HG02798 (cell line): ENCODE data around the gene SDCBP2.

Experiments
- ATAC-seq: cut with Tn5 transposase; IDR thresholded peaks from one replicate; pipeline ENCODE4 v1.9.1; 2021; ENCODE audit warnings: mild to moderate bottlenecking; ENCODE audit not compliant: unreplicated experiment, poor library complexity

The SDCBP2 gene, protein sequence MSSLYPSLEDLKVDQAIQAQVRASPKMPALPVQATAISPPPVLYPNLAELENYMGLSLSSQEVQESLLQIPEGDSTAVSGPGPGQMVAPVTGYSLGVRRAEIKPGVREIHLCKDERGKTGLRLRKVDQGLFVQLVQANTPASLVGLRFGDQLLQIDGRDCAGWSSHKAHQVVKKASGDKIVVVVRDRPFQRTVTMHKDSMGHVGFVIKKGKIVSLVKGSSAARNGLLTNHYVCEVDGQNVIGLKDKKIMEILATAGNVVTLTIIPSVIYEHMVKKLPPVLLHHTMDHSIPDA

DNA sequence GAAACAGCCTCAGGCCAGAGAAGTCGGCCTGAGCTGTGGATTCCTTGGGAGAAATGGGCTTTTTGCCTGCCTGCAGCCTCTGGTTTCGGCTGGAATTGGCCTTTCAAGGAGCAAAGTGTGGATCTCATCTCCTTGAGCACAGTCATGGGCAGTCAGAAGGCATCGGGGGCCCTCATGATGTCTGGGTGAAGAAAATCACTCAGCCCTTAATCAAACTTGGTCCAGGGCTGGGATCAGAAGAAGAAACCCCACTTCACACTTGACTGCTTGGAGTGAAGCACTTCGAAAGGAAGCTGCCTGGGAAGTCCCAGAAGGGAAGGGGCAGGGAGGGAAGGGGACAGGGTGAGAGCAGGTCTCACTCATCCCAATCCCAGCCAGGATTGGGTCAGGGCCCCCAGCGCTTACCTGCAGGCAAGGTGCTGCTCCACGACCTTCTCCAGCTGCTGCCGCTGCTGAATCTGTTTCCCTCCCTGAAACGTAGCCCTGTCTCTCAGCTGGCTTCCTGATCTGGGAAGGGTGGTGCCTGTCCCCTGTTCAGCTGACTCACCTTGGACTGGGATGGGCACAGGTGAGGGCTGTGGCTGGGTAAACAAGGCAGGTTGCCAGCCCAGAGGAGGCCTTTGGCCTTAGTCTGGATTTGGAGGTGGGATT is at the start of gene SDCBP2:
SDCBP2 (minus strand) TSS at position 460 of the 651 bp plus-strand sequence. CDS start 8,723 bp downstream, outside the sequence.
- no peak for ATAC-seq

DNA sequence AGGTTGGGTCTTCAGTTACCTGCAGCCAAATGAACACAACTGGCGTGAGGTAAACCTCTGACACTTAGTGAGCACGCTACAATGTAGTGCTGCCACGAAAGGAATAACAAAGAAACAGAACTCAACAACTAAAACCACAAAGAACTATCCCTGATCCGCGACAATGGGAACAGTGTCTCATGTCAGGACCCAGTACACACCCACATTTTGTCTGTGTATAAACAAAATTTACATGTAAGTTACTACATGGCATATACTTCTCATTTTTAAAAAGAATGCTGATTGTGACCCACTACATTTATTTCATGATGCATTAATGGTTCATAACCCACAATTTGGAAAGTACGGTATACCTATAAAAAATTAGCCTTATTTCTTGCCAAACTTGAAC is 49.8 kb upstream of the SDCBP2 start:
- ATAC-seq, result no peak

DNA sequence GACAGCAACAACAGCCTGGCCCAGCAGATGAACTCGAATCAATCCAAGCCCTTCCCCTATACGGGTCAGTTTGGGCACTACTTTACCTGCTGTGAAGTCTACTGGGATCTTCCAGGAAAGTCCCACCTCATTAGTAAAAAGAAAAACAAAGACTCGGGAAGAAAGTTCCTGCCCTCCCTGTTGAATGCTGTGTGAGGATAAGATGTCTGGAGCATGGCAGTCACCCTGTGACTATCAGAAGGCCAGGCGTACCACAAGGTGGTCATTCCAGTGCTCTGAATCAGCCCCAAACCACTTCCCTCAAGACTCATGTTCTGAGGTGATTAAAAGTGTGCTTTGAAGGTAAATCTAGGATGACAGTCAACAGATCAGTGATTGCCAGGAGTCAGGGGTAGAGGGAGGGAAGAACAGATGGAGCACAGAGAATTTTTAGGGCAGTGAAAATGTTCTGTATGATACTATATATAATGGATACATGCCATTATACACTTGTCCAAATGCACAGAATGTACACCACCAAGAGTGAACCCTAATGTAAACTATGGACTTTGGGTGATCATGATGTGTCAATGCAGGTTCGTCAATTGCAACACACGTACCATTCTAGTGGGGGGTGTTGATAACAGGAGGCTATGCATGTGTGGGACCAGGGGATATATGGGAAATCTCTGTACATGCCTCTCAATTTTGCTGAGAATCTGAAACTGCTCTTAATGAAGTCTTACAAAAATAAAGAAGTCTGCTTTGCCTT is 49.2 kb upstream of the SDCBP2 start:
- no peak for ATAC-seq

DNA sequence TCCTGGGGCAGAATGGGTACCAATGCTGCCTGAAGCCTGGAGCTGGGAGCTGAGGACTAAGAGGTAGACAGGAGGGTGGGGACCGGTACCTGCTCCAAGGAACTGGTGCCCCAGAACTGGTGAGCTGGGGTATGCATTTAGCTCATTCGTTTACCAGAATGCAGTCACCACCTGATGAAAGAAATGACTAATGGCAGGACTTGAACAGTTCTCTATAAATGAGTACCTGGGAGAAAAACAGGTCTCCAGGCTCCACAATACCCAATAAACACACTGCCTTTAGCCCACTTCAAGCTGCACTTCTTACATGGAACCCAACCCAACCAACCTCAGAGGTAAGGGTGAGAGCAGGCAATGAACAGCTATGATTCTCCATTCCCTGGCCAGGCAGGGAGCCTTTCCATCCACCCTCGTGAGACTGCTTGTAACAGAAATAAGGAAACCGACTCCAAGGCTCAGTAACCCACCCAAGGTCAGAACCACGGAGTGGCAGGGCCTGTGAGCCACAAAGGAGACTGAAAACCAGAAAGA is 48.5 kb upstream of the SDCBP2 start:
- ATAC-seq, result no peak

DNA sequence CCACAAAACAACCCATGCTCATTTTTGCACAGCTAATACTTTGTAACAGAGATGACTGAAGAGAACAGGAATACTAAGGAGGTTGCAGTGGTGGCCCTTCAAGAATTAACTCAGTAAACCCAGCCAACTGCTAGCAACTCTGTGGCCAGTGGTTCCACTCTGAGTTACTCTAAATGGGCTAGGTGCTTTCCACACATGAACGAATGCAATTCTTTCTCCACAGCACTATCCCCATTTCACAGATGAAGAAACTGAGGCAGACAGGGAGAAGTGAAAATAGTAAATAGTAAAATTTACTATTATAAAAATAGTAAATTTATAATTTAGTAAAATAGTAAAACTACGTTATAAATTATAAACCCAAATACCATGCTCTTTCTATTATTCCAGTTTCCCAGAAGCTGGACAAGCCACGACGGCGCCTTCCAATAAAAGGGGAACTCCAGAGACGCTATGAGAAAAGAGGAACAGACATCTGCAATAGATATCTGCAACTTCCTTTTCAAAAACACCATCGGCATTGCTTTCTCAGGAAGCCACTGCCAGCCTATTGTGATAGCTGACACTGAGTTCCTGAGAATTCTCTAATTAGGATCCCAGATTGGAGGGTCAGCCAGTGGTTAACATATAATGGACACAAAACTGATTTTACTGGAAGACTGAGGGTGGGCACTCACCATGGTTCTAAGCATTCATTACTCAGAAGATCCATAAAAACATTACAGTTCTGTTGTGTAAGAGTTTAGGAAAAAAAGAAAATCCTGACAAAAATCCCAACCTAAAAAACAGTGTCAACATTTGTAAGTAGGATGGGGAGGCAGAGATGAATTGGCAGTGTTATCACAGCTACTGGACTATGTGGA is 47.7 kb upstream of the SDCBP2 start:
- no peak for ATAC-seq

DNA sequence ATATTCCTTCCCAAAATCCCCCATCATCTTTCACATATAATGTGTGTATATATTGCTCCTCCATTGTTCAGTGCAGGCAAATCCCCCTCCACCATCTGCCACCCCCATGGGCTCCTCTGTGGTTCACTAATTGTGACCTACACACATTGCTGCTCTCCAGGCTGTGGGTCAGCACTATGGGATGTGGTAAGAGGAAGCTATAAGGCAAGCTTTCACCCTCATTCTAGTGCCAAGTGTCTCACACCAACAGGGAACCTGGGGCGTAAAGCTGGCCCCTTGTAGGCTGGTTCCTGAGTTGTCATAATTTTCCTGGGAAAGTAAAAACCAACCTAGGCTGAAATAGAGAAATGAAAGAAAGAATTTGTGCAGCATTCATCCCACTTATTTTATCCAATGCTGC is 47.1 kb upstream of the SDCBP2 start:
- ATAC-seq, result no peak

DNA sequence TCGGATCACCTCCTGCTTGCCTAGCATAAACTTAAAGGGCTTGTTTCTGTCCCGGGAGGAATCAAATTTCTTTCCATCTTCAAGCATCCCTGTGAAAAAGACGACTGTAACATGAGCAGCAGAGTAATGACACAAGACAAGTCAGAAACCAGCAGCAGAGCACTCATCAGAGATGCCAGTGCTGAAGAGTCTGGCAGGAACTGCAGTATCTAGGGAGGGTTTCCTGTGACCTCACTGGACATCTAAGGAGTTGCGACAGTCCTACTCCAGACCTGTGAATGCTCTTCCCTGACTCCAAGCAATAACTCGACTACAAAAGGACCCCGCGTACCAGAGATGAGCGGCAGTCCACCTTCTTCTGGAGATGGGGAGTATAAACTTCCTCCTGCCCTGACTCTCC is 46.6 kb upstream of the SDCBP2 start:
- ATAC-seq, result no peak

DNA sequence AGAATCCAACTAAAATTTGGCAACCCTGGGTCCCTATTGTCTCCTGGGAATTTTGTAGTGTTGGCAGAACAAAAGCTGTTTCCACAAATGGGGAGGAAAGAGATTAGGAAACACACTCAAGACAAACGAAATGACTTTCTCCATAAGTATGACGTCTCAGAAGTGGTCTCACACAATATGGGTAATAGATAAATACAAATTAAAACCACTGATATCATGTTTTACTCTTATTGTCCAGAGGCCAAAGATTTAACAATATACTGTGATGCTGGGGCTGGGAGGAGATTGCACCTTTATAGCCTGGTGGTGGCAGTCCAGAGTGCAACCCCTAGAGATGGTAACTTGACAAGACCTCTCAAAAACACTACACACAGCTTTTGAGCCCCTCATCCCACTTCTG is 45.3 kb upstream of the SDCBP2 start:
- ATAC-seq, result no peak

DNA sequence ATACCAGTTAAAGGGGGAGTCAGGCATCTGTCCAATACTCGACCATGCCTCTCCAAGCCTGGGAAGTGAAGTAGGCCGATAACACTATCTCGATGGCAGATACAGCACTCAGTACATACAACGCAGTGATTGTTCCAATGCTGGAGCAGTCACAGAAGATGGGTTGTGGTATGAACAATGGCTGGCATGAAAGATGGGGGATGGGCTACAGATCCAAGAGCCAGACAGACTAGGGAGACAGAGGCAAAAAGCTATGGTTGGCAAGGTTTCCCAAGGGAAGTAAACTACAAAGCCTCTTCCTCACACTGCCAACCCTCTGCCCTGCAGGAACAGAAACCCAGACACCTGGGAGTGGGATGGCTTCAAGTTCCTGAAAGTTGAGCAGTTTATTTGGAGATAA is 44.7 kb upstream of the SDCBP2 start:
- no peak for ATAC-seq

DNA sequence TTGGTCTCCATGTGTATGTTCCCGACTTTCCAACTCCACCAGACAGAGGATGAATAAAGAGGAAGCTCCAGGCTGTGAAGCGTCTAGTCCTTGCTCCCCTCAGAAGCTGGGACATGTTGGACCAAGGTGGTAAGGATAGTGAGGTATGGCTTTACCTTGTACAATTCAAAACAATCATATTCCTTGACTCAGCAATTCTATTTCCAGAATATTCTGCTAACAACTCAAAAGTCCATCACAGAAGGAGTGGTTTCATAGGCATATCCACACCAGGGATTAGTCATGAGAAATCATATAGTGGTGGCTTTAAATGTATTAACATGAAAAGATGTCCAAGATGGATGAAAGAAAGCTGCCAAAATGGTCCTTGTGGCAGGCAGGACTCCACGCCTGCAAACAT is 44.1 kb upstream of the SDCBP2 start:
- ATAC-seq, result no peak

DNA sequence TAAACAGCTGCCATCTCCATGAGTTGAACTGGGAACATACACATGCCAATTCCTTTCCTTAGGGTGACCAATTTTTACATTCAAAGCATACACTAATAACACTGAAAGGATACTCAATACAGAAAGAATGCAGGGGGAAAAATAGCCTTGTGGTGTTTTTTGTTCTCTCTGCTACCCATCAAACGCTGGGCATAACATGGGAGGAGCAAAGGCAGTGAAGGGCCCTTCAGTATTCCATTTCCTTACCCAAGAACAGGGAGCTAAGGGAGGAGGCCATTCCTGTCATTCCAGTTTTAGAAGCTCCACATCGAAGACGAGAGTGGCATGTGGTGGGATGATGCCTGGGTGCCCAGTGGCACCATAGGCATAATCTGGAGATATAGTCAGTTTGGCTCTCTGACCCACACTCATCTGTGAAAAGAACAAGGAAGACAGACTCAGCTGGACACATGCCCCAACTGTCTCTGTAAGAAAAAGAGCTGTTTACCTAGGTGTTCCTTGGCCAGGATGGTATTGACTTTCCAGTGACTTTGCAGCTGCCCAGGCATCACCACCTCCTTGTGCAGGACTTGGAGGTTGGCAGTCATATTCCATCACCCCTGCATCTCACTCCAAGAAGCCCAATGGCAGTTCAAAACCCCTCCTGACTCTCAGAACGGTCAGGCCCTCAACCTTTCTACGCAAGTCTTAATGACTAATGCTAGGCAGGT is 43.0 kb upstream of the SDCBP2 start:
- no peak for ATAC-seq

DNA sequence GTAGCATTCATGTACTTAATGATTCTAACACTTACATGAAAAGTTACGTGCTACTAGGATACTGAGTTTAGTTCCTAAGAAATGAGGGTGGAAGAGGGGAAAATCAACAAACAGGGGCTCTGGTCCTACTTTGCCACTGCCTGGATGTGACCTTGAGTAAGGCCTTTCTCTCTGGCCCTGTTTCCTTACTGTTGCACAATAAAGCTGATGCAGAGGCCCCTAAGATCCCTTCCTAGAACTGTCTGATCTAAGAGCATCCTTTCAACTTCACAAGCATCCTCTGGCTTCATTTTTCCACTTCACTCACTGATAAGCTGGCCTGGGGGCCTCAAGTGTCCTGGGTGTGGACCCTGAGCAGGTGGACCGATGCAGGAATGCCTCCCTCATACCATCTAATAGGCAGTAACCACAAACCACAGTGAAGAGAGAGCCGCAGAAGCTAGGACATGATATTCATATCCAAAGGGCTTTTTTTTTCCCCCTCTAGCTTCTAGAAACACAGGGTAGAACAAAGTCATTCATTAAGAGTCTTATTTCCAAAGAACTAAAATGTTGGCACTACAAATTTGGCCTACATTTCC is 42.4 kb upstream of the SDCBP2 start:
- no peak for ATAC-seq

DNA sequence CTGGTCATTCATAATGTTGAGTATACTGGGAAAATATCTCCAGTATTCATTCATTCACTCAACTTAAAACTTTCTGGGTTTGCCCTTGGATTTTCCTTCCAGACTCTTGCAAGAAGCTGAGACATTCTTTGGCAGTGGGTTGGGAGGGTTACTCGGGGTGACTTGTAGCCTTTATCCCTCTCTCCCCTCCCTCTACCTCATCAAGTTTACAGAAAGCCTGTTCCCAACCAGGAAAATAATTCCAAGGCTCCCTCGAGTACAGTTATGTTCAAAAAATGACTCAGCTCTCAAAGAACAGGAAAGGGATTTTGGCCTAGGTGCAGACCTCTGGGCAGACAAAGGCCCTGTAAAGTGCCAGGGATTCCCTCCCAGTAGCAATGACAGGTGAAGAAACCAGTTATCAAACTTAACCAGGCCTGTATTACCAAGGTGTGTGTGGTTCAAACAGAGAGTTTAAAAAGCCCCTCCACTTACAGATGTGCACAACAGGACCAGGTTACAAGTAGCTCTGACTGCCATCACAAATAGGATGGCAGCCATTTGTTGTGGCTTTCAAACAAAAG is 41.7 kb upstream of the SDCBP2 start:
- ATAC-seq, result no peak

DNA sequence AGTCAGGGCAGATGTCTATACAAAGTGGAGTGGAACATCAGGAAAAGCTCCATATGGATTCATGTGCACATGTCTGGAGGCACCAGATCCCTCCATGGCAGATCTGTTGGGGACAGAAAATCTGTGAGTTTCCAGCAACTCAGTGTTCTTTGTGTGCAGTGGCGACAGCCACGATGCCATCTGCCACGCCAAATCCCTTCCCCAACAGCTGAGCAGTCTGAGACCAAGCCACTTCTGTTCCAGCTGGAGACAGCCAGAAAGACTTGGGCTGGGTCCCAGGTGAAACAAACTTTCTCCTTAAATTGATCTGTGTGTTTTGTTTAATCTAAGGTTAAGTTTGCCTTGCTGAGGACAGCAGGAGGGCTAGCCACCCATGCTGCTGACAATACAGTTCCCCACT is 41.0 kb upstream of the SDCBP2 start:
- no peak for ATAC-seq

DNA sequence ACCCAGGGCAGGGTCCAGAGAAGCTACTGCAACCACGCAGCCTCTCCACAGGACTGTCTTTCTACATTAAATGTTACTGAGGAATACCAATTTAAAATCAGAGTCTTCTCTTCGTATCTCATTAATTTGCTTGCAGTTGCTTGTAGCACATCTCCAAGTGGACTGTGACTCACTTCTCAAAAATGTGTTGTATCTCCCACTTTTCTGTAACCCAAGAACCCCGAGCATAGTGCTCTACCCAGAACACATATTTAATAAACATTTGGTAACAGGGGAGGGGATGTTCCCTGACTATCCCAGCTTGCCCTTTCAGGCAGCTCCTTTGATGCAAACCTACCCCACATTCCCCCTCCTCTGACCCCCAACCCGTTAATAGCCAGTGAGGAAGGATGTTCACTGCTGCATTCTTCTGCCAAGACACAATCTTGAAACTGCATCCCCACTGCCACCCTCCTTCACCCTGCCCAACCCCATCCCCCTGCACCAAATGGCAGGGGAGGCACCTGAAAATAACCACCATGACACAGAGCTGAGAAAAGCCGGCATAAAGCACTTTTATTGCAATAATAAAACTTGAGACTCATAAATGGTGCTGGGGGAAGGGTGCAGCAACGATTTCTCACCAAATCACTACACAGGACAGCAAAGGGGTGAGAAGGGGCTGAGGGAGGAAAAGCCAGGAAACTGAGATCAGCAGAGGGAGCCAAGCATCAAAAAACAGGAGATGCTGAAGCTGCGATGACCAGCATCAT is 39.7 kb upstream of the SDCBP2 start:
- ATAC-seq, result no peak

DNA sequence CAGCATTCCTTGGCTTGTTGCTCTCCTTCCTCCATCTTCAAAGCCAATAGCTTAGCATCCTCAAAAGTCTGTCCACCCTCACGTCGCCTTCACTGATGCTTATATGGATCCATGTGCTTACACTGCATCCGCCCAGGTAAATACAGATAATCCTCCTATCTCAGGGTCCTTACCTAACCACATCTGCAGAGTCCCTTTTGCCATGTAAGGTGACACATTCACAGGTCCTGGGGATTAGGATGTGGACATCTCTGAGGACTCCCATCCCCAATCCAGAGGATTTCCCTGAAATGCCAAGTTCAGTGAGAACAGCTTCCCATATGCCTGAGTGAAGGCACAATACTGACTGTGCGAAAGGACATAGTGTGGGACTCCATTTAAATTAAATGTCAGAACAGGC is 38.5 kb upstream of the SDCBP2 start:
- no peak for ATAC-seq

DNA sequence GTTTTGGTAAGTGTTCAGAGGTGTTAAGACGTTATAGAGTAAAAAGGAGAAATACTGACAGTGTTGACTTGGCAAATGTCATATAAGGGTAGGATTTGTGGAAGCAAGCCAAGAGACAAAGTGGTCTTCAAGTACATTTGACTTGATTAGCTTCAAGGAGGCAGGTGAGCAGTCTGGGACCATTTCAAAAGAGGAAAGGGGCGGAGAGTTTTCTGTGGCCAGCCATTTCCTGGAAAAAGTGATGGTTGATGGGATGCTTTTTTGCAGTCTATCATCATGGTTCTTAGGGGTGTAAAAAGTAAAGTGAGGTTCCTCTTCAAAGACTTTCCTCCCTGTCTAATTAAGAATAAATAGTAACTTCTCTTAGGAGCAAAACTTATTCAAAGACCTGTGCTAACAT is 35.2 kb upstream of the SDCBP2 start:
- no peak for ATAC-seq

DNA sequence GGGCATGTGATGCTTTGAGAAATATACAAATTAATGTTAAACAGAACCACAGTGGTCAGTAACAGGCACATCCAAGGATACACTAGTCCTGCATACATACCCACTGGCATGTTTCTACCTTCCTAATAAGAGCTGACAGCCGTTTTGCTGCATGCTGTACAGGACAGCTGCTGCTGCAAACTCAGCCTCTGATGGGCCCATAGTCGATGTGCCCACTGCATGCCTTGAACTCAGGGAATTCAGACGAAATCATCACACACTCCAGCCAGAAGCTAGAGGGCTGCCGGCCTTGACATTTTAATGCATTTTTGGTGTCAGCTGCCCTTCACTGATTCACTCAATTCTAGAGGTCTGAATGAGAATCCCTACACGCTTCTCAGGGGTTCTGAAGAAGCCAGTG is 34.6 kb upstream of the SDCBP2 start:
- no peak for ATAC-seq
